ENCODE data around the gene GULP1. TPM values are rescaled to one million over a fixed set of nuclear protein-coding genes. Genes with fewer than 3 reads are reported as not detected.
"Not testable (repeated sequence)": the region's sequence is repeated elsewhere in the genome, so short reads cannot be mapped to it uniquely, and the experiment has no call there.

Gene GULP1
- total and polyA plus RNA-seq, 2 of the 4 experiments (the other 2 are of a cell fraction): 24.4 to 40.1 TPM

GRCh38 chr2:188604579-188604978 is 312.9 kb downstream of the GULP1 start:
- H4K5ac ChIP-seq (ENCODE audit: low read depth, low read length): no peak overlapping the region
- no peaks in the 10 kb centered on the region for H3K36me3 ChIP-seq (ENCODE audit: control insufficient read depth, insufficient read depth, low read length)
- no peak overlapping the region for H3K18ac ChIP-seq (ENCODE audit: low read depth, low read length)
- CTCF ChIA-PET: no interaction called here
- no peak overlapping the region for H3K14ac ChIP-seq (replicated peaks; ENCODE audit: low read depth, low read length)
- in situ Hi-C loops (cut with MboI; ENCODE audit: low sequenced_read_pairs): no loop called here
- no peak overlapping the region for H2BK15ac ChIP-seq (ENCODE audit: low read depth, low read length)
- no peak overlapping the region for H2AK5ac ChIP-seq (ENCODE audit: low read depth, low read length)
- intact Hi-C loops (cut with micrococcal nuclease): no loop called here
- BruUV-seq (replicated peaks): no TSS peak
- H3K23ac ChIP-seq (ENCODE audit: low read depth, low read length): no peak overlapping the region
- no peak overlapping the region for H2BK120ac ChIP-seq (ENCODE audit: low read depth, low read length)
- TF ChIP-seq NFE2L2 (IDR thresholded peaks at IDR 0.05; ENCODE audit: low read depth, low read length): peak; percentile 69
- TF ChIP-seq RCOR1 (IDR thresholded peaks at IDR 0.05; ENCODE audit: insufficient replicate concordance, low read length): no peak
- H3K4me1 ChIP-seq (ENCODE audit: control insufficient read depth, insufficient read depth, low read length): no peaks in the 10 kb centered on the region
- DNase-seq (peak; percentile 16), ATAC-seq (ENCODE audit: low read depth) (no peak)
- H3K4ac ChIP-seq (ENCODE audit: low read depth, low read length): no peak overlapping the region
- no peak overlapping the region for H2AK9ac ChIP-seq (replicated peaks; ENCODE audit: low read depth, low read length, poor library complexity)
- H3K56ac ChIP-seq (ENCODE audit: extremely low read depth, insufficient read depth, low read length): no peak overlapping the region
- H4K20me1 ChIP-seq (ENCODE audit: insufficient read depth, low read length): no peaks in the 10 kb centered on the region
- no peaks in the 10 kb centered on the region for H3K27me3 ChIP-seq (ENCODE audit: control insufficient read depth, insufficient read depth, low read length)
- POLR2A ChIA-PET (ENCODE audit: unreplicated experiment): no interaction called here
- H2BK5ac ChIP-seq (ENCODE audit: low read depth, low read length, poor library complexity, severe bottlenecking): no peak overlapping the region
- H3K79me1 ChIP-seq (ENCODE audit: low read depth in 1 of 2, low read length in 2 of 2): no peaks in the 10 kb centered on the region
- no CpG with 5 or more reads among the region's 1 CpG for WGBS, 2 experiments (ENCODE audit: extremely low coverage in 2 of 2, insufficient read length in 1 of 2)
- no peak overlapping the region for H3K27ac ChIP-seq (ENCODE audit: insufficient read depth, low read length)
- no peak overlapping the region for H4K8ac ChIP-seq (ENCODE audit: low read depth in 2 of 2, low read length in 2 of 2)
- H3K9me3 ChIP-seq (ENCODE audit: control insufficient read depth, insufficient read depth, low read length): no peaks in the 10 kb centered on the region
- H2BK20ac ChIP-seq (ENCODE audit: low read depth, low read length): no peak overlapping the region
- dilution Hi-C loops (cut with HindIII; ENCODE audit: low sequenced_read_pairs, unreplicated experiment): no loop called here
- H3K4me2 ChIP-seq (ENCODE audit: low read depth, low read length): no peak overlapping the region
- no peak overlapping the region for H3K4me3 ChIP-seq (ENCODE audit: insufficient read depth, low read depth, low read length)
- H3K9me1 ChIP-seq (ENCODE audit: insufficient read depth, low read length): no peaks in the 10 kb centered on the region
- H4K91ac ChIP-seq (ENCODE audit: insufficient read depth, low read depth, low read length): no peak overlapping the region
- H3K9ac ChIP-seq (ENCODE audit: low read depth, low read length): no peak overlapping the region
- H2AFZ ChIP-seq (replicated peaks; ENCODE audit: low read length, poor library complexity): no peak overlapping the region

DNA sequence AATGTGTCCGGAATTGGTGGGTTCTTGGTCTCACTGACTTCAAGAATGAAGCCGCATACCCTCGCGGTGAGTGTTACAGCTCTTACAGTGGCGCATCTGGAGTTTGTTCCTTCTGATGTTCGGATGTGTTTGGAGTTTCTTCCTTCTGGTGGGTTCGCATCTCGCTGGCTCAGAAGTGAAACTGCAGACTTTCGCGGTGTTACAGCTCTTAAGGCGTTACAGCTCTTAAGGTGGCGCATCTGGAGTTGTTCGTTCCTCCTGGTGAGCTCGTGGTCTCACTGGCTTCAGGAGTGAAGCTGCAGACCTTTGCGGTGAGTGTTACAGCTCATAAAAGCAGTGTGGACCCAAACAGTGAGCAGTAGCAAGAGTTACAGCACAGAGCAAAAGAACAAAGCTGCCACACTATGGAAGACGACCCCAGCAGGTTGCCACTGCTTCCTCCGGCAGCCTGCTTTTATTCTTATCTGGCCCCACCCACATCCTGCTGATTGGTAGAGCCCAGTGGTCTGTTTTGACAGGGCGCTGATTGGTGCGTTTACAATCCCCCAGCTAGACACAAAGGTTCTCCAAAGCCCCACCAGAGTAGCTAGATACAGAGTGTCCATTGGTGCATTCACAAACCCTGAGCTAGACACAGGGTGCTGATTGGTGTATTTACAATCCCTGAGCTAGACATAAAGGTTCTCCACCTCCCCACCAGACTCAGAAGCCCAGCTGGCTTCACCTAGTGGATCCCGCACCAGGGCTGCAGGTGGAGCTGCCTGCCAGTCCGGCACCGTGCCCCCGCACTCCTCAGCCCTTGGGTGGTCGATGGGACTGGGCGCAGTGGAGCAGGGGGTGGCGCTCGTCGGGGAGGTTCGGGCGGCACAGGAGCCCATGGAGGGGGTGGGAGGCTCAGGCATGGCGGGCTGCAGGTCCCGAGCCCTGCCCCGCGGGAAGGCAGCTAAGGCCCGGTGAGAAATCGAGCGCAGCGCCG is 314.2 kb downstream of the GULP1 start:
- BruUV-seq (replicated peaks); CTCF ChIA-PET: not testable (repeated sequence)

More for the DNA sequence above, 314.2 kb downstream of the GULP1 start:
- H3K79me1 ChIP-seq (ENCODE audit: low read depth in 1 of 2, low read length in 2 of 2); POLR2A ChIA-PET (ENCODE audit: unreplicated experiment); H2BK20ac ChIP-seq (ENCODE audit: low read depth, low read length); H4K8ac ChIP-seq (ENCODE audit: low read depth in 2 of 2, low read length in 2 of 2); dilution Hi-C loops (cut with HindIII; ENCODE audit: low sequenced_read_pairs, unreplicated experiment); H3K56ac ChIP-seq (ENCODE audit: extremely low read depth, insufficient read depth, low read length); H4K5ac ChIP-seq (ENCODE audit: low read depth, low read length); H2AFZ ChIP-seq (replicated peaks; ENCODE audit: low read length, poor library complexity); in situ Hi-C loops (cut with MboI; ENCODE audit: low sequenced_read_pairs); H3K4me3 ChIP-seq (ENCODE audit: insufficient read depth, low read depth, low read length); H3K9me1 ChIP-seq (ENCODE audit: insufficient read depth, low read length); ATAC-seq (ENCODE audit: low read depth); H3K14ac ChIP-seq (replicated peaks; ENCODE audit: low read depth, low read length); H3K23ac ChIP-seq (ENCODE audit: low read depth, low read length); H4K20me1 ChIP-seq (ENCODE audit: insufficient read depth, low read length); H2BK5ac ChIP-seq (ENCODE audit: low read depth, low read length, poor library complexity, severe bottlenecking); H3K4ac ChIP-seq (ENCODE audit: low read depth, low read length); H3K4me1 ChIP-seq (ENCODE audit: control insufficient read depth, insufficient read depth, low read length); H3K27me3 ChIP-seq (ENCODE audit: control insufficient read depth, insufficient read depth, low read length); H3K18ac ChIP-seq (ENCODE audit: low read depth, low read length); DNase-seq; H3K9ac ChIP-seq (ENCODE audit: low read depth, low read length); H2BK120ac ChIP-seq (ENCODE audit: low read depth, low read length); H4K91ac ChIP-seq (ENCODE audit: insufficient read depth, low read depth, low read length); H3K9me3 ChIP-seq (ENCODE audit: control insufficient read depth, insufficient read depth, low read length); intact Hi-C loops (cut with micrococcal nuclease); H3K27ac ChIP-seq (ENCODE audit: insufficient read depth, low read length); H3K36me3 ChIP-seq (ENCODE audit: control insufficient read depth, insufficient read depth, low read length); H3K4me2 ChIP-seq (ENCODE audit: low read depth, low read length); H2AK9ac ChIP-seq (replicated peaks; ENCODE audit: low read depth, low read length, poor library complexity); H2BK15ac ChIP-seq (ENCODE audit: low read depth, low read length): not testable (repeated sequence)
- WGBS, 2 experiments (ENCODE audit: extremely low coverage in 2 of 2, insufficient read length in 1 of 2): 99% methylated on average over 11 of the region's 39 CpGs; no CpG with 5 or more reads in 1 of the 2 experiments
- peak overlapping the region; percentile 16; the same call in 1 of the 2 replicates for H2AK5ac ChIP-seq (ENCODE audit: low read depth, low read length)
